TTC549 (cell line): ENCODE measurements around the gene C13orf42.

Source experiments
- FAIRE-seq: peaks from 2 replicates; lab custom pipeline; 2012; peaks lifted over from hg19 to GRCh38; lab: Jason Lieb, UNC

Gene C13orf42

DNA sequence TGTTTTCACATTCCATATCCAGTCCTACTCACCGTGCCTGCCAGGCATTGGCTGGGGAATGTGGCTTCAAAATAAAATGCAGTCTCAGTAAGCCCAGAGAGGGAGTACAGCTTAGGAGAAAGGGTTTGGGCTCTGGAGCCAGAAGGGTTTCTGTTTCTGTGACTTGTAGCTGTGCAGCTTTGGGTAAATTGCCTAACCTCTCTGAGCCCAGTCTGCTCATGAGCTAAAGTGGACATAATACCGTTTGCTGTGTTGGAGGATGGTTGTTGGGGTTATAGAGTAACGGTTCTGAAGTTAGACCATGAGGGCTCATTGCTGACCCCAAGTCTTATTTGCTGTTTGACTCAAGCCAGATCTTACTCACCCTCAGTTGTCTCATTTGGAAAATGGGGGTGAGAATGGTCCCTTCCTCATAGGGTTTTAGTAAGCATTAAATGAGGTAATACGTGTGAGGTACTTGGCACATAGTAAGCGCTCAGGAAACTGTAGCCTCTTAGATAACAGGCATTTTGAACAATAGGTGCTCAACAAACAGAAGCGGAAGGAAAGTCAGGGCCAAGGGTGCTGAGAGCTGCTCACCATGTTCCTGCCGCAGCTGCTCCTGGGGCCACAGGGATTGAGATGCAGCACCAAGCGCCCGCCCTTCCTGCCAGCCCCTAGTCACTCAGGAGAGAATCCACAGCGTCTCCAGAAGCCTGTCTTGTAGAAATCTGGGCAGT lies 45.5 kb downstream of the C13orf42 start:
- FAIRE-seq: no peak

- FAIRE-seq: no peak
Observed at GRCh38 chr13:51064753-51065152, 46.3 kb downstream of the C13orf42 start.

DNA sequence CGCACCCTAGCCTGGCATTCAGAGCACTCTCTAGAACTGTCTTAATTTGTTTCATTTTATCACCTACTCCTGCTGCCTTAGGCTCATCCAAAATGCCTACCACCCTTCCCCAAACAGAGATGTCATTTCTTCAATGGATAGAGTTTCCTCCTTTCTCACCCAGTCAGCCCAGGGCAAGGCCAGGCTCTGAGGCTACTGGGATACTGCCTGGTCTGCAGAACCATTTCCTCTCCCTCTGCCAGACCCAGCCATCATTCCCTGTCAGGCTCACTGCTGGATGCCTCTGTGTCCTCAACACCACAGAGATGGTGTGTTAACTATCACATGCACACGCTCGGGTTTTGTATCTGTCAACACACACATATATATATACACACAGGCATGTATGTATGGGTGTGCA lies 47.2 kb downstream of the C13orf42 start:
- no peak for FAIRE-seq

GRCh38 chr13:51058461-51059167 lies 52.5 kb downstream of the C13orf42 start:
- no peak for FAIRE-seq

DNA sequence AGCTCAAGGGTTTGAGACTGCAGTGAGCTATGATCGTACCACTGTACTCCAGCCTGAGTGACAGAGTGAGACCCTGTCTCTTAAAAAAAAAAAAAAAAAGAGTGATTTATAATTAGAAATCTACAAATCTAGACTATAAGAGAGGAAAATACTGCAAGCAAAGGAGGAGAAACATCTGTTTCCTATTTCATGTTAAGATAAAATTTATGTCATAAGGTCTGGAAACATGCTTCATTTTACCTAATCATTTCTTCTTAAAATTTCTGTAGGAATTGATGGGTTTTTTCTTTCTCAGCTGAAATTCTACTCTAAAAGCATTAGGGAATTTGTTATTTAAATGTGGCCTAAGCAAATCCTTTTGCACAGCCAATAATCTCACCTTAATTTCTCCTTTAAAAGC lies 53.2 kb downstream of the C13orf42 start:
- FAIRE-seq: no peak

DNA sequence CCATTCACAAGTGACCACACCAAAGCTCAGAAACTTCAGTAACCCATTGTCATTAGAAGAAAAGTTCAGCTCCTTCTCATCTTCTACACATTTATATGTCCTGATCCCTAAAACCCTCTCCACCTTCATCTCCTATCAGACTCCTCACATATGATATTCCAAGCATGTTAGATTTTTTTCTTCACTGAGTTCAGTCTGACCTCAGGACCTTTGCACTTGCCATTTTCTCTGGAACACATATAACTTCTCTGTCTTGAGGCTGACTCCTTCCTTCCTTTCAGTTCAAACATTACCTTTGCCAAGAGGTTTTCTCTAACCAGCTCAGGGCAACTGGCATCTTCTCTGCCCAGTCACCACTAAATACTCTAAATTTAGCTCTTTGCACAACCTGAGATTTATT lies 54.1 kb downstream of the C13orf42 start:
- no peak for FAIRE-seq

GRCh38 chr13:51052581-51052980 lies 58.5 kb downstream of the C13orf42 start:
- no peak for FAIRE-seq

GRCh38 chr13:51050021-51050830 lies 60.8 kb downstream of the C13orf42 start:
- FAIRE-seq: no peak

GRCh38 chr13:51048616-51049015 lies 62.5 kb downstream of the C13orf42 start:
- no peak for FAIRE-seq

DNA sequence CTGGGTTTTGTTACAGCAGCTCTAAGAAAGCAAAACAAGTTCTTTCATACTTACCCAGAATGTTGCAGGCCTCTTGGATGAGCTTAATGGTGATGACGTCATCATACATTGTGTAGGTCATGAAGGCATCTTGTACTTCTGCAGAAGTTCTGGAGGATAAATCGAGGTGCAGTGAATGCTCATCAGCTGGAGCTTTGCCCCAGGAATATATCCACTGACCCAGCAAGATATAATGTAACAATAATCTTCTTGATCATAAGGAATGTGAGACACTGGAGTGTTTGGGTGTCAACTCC lies 63.0 kb downstream of the C13orf42 start:
- FAIRE-seq: no peak

DNA sequence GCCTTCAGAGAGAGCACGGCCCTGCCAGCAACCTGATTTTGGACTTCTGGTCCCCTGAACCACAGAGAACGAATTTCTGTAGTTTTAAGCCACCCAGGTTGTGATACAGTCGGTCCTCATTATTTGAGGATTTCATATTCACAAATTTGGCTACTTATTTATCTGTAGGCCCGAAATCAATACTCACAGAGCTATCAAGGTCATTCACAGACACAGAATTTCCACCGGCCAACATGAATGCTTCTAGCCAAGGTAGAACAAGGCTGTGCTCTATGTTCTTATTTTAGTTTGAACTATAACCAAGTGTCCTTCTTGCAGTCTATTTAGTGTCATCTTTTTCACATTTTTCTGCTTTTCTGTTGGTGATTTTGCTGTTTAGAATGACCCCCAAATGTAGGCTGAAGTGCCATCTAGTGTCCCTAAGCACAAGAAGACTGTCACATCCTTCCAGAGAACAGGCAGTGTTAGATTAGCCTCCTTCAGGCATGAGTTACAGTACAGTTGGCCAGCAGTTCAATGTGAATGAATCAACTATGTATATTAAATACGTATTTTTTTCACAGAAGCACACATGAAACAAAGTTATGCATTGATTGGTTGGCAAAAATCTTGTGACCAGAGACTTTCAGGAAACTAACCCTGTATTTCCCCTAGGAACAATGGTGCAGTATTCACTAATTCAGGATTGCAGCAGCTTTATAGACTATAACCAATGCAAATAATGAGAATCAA lies 63.5 kb downstream of the C13orf42 start:
- no peak for FAIRE-seq

GRCh38 chr13:51045451-51045850 lies 65.6 kb downstream of the C13orf42 start:
- FAIRE-seq: no peak

DNA sequence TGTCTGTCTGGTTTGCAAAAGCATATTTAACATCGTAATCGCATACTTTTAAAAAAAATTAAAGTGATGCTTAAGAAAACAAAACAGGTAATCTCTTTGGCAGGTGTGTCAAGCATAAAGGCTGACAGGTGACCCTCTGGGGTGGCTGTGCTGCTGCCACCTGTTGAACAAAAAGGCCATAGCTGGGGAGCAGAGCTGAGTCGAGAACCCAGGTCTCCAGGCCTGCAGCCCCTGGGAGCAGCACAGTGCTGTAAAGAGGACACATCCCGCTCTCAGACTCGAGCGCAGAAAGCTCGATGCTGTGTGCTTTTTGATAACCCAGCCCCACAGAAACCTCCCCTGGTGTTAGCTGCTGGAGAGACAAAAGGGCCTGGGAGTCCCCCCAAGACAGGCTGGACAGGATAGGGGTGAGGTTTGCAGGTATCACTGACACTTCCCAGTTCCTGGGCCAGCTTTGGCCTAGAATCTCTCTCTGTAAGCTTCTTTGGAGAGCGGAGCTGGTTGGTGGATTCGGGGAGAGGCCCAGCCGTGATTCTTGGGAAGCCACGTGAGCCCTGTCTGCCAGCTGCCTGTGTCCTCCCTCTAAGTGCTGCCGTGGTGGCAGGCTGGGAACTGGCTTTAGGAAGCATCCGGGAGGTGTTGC lies 66.9 kb downstream of the C13orf42 start:
- FAIRE-seq: no peak

DNA sequence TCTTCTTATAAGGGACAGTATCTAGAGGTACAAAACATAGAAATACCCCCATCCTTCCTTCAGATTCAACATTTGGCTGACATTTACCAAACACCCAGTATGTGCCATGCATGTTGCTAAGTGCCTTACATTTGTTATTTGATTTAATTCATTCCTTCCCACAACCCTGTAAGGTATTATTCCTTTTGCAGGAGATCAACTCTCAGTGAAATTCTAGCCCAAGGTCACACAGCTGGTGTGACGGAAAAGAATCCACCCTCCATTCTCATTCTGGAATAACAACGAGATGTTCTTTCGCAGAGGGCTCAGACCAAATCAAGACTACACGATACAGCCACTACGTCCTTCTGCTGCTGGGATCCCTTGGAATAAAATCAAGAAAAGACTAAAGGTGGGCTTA lies 67.8 kb downstream of the C13orf42 start:
- FAIRE-seq: no peak

- FAIRE-seq: no peak
Observed at GRCh38 chr13:51041710-51042109, 69.4 kb downstream of the C13orf42 start.

DNA sequence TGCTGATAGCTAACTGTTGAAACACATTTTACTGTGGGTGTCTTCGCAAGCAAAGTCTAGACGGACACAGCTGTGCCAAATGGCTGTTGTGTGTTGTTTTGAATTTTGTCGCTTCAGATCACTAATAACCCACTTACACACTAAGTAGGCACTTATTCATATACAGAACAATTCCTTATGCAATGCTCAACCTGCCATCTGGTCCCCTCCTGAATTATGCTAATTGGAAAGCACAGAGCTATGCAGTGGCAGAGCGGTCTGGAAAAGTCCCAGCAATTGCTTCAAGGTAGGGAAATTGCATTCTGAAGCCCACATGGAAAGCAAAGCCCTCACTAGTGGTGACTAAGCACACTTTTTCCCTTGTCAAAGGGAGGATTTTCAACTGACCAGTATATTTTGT lies 69.9 kb downstream of the C13orf42 start:
- FAIRE-seq: no peak

GRCh38 chr13:51040431-51040830 lies 70.6 kb downstream of the C13orf42 start:
- FAIRE-seq: no peak

DNA sequence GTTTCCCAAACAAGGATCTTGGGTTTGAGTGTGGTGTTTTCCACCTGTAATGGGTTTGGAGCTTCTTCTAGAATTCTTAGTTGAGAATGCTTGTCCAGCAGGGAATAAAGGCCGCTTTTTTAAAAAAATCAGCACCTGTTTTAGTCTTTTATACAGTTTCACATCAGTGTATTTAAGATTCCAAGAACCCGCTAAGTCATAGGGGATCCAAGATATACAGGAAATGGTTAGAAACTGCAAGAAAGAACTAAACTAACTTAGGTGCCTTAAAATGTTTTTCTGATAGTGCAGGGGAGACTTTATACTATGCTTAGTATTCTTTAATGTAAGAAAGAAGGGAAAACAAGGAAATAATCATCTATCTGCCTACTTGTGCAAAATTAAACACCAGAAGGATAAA lies 74.7 kb downstream of the C13orf42 start:
- FAIRE-seq: no peak

- FAIRE-seq: no peak
Observed at GRCh38 chr13:51035978-51036377, 75.1 kb downstream of the C13orf42 start.

DNA sequence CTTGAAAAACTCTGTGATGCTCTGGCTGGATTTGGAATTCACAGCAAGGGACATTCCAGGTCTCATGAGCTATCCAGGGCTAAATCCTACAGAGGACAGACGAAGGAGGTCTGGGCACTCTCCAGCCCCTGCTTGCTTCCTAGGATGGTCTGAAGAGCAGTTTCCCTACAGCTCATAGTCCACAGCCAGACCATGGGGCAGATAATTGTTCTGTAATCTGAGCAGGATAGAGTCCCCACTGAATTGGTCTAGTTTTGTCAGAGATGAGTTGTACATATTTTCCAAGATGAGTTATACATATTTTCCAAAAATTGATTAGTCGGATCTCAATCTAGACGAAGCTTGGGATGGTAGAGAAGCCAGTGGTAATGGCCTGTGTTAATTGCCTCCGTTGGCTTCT lies 75.6 kb downstream of the C13orf42 start:
- no peak for FAIRE-seq

GRCh38 chr13:51034906-51035305 lies 76.2 kb downstream of the C13orf42 start:
- no peak for FAIRE-seq
